Caco-2 (cell line): ENCODE results near the gene PDZD8. TPM values are rescaled to one million over a fixed set of nuclear protein-coding genes. Genes with fewer than 3 reads are reported as not detected.

Experiments
- BruUV-seq: library from RNA; stranded (reverse); fragments of 400-500 nt; replicated peaks from 2 replicates; lab custom pipeline; 2021; lab: Mats Ljungman, UMichigan
- CTCF ChIA-PET: fragments of 300-600 bp; sonication (Branson Sonifier 250); formaldehyde crosslinking; loops from one replicate; lab custom pipeline; 2022; ENCODE audit warnings: antibody characterized with exemption; lab: Charles Lee
- POLR2A ChIA-PET: fragments of 300-600 bp; sonication (Branson Sonifier 250); formaldehyde crosslinking; loops from one replicate; lab custom pipeline; 2022; ENCODE audit warnings: antibody characterized with exemption; lab: Charles Lee
- DNase-seq, 2 experiments: peaks; one replicate each; pipeline versions ENCODE4 v3.0.0 to v3.0.0-alpha.2; 2020 to 2022
- H3K27me3 ChIP-seq: replicated peaks from 2 replicates; pipeline ENCODE4 v1.6.0; 2011; ENCODE audit warnings: low read length; ENCODE audit not compliant: control insufficient read depth, insufficient read depth
- H3K36me3 ChIP-seq: 2 replicates; pipeline ENCODE4 v1.5.1; 2011; ENCODE audit warnings: low read length; ENCODE audit not compliant: control insufficient read depth, insufficient read depth
- H3K4me1 ChIP-seq: fragments of 250-450 bp; sonication (Bioruptor Pico); 2 replicates; pipeline ENCODE4 v1.5.1; 2020; ENCODE audit warnings: mild to moderate bottlenecking
- H3K4me3 ChIP-seq: 2 replicates; pipeline ENCODE4 v1.5.1; 2011; ENCODE audit warnings: low read depth, mild to moderate bottlenecking, control low read depth, low read length
- H3K9me3 ChIP-seq: fragments of 250-450 bp; sonication (Bioruptor Pico); 2 replicates; pipeline ENCODE4 v1.5.1; 2020; ENCODE audit warnings: mild to moderate bottlenecking, moderate library complexity
- H3K27ac Mint-ChIP-seq: one replicate; pipeline ENCODE4 v1.8.0; 2022; ENCODE audit warnings: mixed read lengths; ENCODE audit not compliant: unreplicated experiment
- H3K27me3 Mint-ChIP-seq: one replicate; pipeline ENCODE4 v1.8.0; 2022; ENCODE audit warnings: mixed read lengths; ENCODE audit not compliant: insufficient read depth, unreplicated experiment
- H3K36me3 Mint-ChIP-seq: one replicate; pipeline ENCODE4 v1.8.0; 2022; ENCODE audit warnings: mild to moderate bottlenecking, mixed read lengths; ENCODE audit not compliant: insufficient read depth, unreplicated experiment
- H3K4me1 Mint-ChIP-seq: one replicate; pipeline ENCODE4 v1.8.0; 2022; ENCODE audit warnings: low read depth, mixed read lengths; ENCODE audit not compliant: unreplicated experiment
- H3K4me3 Mint-ChIP-seq: one replicate; pipeline ENCODE4 v1.8.0; 2022; ENCODE audit warnings: mild to moderate bottlenecking, moderate library complexity, mixed read lengths; ENCODE audit not compliant: unreplicated experiment
- H3K9me3 Mint-ChIP-seq: one replicate; pipeline ENCODE4 v1.8.0; 2022; ENCODE audit warnings: mixed read lengths; ENCODE audit not compliant: unreplicated experiment
- CTCF ChIP-seq, 2 experiments: fragments of 200-600 bp in 1 of 2; IDR thresholded peaks; 1 replicate in 1 of 2; 2 replicates in 1 of 2; pipeline versions ENCODE4 v1.5.1 to v1.8.0; 2011 to 2022; ENCODE audit warnings: antibody characterized with exemption in 1 of 2, control low read depth in 1 of 2, inconsistent platforms in 1 of 2, low read depth in 1 of 2, low read length in 1 of 2, mild to moderate bottlenecking in 1 of 2, moderate library complexity in 1 of 2; ENCODE audit not compliant: insufficient read depth in 1 of 2, severe bottlenecking in 1 of 2, unreplicated experiment in 1 of 2
- intact Hi-C: fragments of 100-400 bp; cut with micrococcal nuclease; formaldehyde crosslinking; loops from one replicate; pipeline ENCODE4 v1.10.0; 2022; ENCODE audit not compliant: unreplicated experiment
- total RNA-seq: library from RNA; stranded (reverse); gene quantifications from 2 replicates; pipeline ENCODE4 v1.2.3, GENCODE V29; 2022

PDZD8 gene
- total RNA-seq, 1 experiment from 2014 or later: 49.4 TPM

DNA sequence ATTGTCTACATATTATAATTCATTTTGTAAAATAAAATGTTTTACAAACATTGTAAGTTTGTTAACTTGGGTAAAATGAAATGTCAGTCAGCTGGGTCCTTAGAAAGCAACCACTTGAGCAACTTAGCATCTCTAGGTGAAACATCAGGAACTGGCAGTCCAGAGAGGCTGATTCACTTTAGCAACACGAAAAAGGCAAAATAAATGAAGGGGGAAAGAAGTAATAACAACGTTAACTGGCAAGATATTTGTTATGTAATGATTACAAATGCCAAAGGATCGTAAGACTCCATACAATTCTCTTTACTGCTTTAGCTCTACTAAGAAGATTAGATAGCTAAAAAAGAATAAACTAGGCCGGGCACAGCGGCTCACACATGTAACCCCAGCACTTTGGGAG lies 5.0 kb downstream of the PDZD8 start:
- Mint-ChIP-seq H3K27ac (no peak overlapping the region), H3K4me3 (no peak overlapping the region), H3K4me1 (peaks cover 30% of the 10 kb centered on the region), H3K36me3 (peaks cover 22% of the 10 kb centered on the region), H3K9me3 (no peaks in the 10 kb centered on the region), H3K27me3 (no peaks in the 10 kb centered on the region)
- no peak overlapping the region for H3K4me3 ChIP-seq
- BruUV-seq: no TSS peak
- ChIA-PET POLR2A (no interaction called here), CTCF (interaction anchor here (0.6 kb wide), 1 partner anchor 328 kb away, joined by 3 read pairs; no protein-coding TSS in a partner anchor)
- no peak for TF ChIP-seq CTCF (IDR thresholded peaks at IDR 0.05; ENCODE audit: insufficient read depth in 1 of 2, low read depth in 1 of 2, low read length in 1 of 2, severe bottlenecking in 1 of 2, unreplicated experiment in 1 of 2)
- no peak for DNase-seq
- intact Hi-C loops: no loop called here
- H3K4me1 ChIP-seq: peaks cover 36% of the 10 kb centered on the region
- peaks cover 2% of the 10 kb centered on the region; the same call in 1 of the 2 replicates for H3K36me3 ChIP-seq
- no peaks in the 10 kb centered on the region for H3K9me3 ChIP-seq
- H3K27me3 ChIP-seq: no peaks in the 10 kb centered on the region

- TF ChIP-seq CTCF (IDR thresholded peaks at IDR 0.05; ENCODE audit: insufficient read depth in 1 of 2, low read depth in 1 of 2, low read length in 1 of 2, severe bottlenecking in 1 of 2, unreplicated experiment in 1 of 2): no peak
- H3K4me1 ChIP-seq: peaks cover 61% of the 10 kb centered on the region
- intact Hi-C loops: no loop called here
- peaks cover 2% of the 10 kb centered on the region; the same call in 1 of the 2 replicates for H3K36me3 ChIP-seq
- no peaks in the 10 kb centered on the region for H3K27me3 Mint-ChIP-seq
- BruUV-seq: no TSS peak
- H3K27ac Mint-ChIP-seq: no peak overlapping the region
- H3K27me3 ChIP-seq: no peaks in the 10 kb centered on the region
- ChIA-PET POLR2A (no interaction called here), CTCF (no interaction called here)
- peaks cover 11% of the 10 kb centered on the region for H3K36me3 Mint-ChIP-seq
- peaks cover 41% of the 10 kb centered on the region for H3K4me1 Mint-ChIP-seq
- no peak overlapping the region for H3K4me3 Mint-ChIP-seq
- no peaks in the 10 kb centered on the region for H3K9me3 Mint-ChIP-seq
- no peaks in the 10 kb centered on the region for H3K9me3 ChIP-seq
- H3K4me3 ChIP-seq: no peak overlapping the region
- DNase-seq: no peak
These were observed 7.5 kb downstream of the PDZD8 start for GRCh38 chr10:117367718-117368117.

GRCh38 chr10:117366741-117367140 lies 8.5 kb downstream of the PDZD8 start:
- no peaks in the 10 kb centered on the region for H3K27me3 Mint-ChIP-seq
- intact Hi-C loops: no loop called here
- Histone ChIP-seq H3K4me3 (no peak overlapping the region), H3K9me3 (no peaks in the 10 kb centered on the region), H3K27me3 (no peaks in the 10 kb centered on the region), H3K36me3 (peaks cover 2% of the 10 kb centered on the region; the same call in 1 of the 2 replicates), H3K4me1 (peaks cover 61% of the 10 kb centered on the region)
- CTCF ChIA-PET: no interaction called here
- no peaks in the 10 kb centered on the region for H3K9me3 Mint-ChIP-seq
- no TSS peak for BruUV-seq
- H3K4me1 Mint-ChIP-seq: peaks cover 36% of the 10 kb centered on the region
- DNase-seq: no peak
- no peak for TF ChIP-seq CTCF (IDR thresholded peaks at IDR 0.05; ENCODE audit: insufficient read depth in 1 of 2, low read depth in 1 of 2, low read length in 1 of 2, severe bottlenecking in 1 of 2, unreplicated experiment in 1 of 2)
- no peak overlapping the region for H3K4me3 Mint-ChIP-seq
- no peak overlapping the region for H3K27ac Mint-ChIP-seq
- POLR2A ChIA-PET: no interaction called here
- peaks cover 7% of the 10 kb centered on the region for H3K36me3 Mint-ChIP-seq
